SK-N-SH treated with all-trans-retinoic acid at 6 μM for 48 hours (cell line): ENCODE measurements around the gene INPP5E.
A peak's percentile ranks its signal among the peaks of the same experiment; 100 is the strongest.

Source experiments
- ATAC-seq: fragments of 200-7000 bp; cut with Tn5 transposase; 3 replicates; pipeline ENCODE4 v1.9.1; 2020; ENCODE audit warnings: mild to moderate bottlenecking, moderate library complexity
- ARNTL ChIP-seq: fragments of 450-650 bp; formaldehyde crosslinking; IDR thresholded peaks from 2 replicates; pipeline ENCODE4 v1.5.0; 2020; ENCODE audit warnings: low read depth, mild to moderate bottlenecking, moderate library complexity, borderline replicate concordance
- BACH2 ChIP-seq: fragments of 250-450 bp; sonication (Bioruptor Pico); IDR thresholded peaks from 2 replicates; pipeline ENCODE4 v1.9.0; 2021; ENCODE audit warnings: mild to moderate bottlenecking, borderline replicate concordance
- CSDC2 ChIP-seq: fragments of 250-450 bp; sonication (Bioruptor Pico); IDR thresholded peaks from 2 replicates; pipeline ENCODE4 v1.5.0; 2020; ENCODE audit warnings: mild to moderate bottlenecking, moderate library complexity
- ESRRG ChIP-seq: fragments of 250-450 bp; sonication (Bioruptor Pico); IDR thresholded peaks from 2 replicates; pipeline ENCODE4 v1.6.1; 2021; ENCODE audit warnings: mild to moderate bottlenecking
- GLIS3 ChIP-seq: fragments of 250-450 bp; sonication (Bioruptor Pico); IDR thresholded peaks from 2 replicates; pipeline ENCODE4 v1.5.0; 2020; ENCODE audit warnings: mild to moderate bottlenecking, moderate library complexity
- ISL1 ChIP-seq: fragments of 250-450 bp; sonication (Bioruptor Pico); IDR thresholded peaks from 2 replicates; pipeline ENCODE4 v2.1.2; 2022; ENCODE audit warnings: mild to moderate bottlenecking, moderate library complexity
- OSR1 ChIP-seq: fragments of 250-450 bp; sonication (Bioruptor Pico); IDR thresholded peaks from 2 replicates; pipeline ENCODE4 v1.8.0; 2022; ENCODE audit warnings: moderate library complexity, mild to moderate bottlenecking, inconsistent platforms
- PPARA ChIP-seq: fragments of 250-450 bp; sonication (Bioruptor Pico); IDR thresholded peaks from 2 replicates; pipeline ENCODE4 v1.5.0; 2020; ENCODE audit warnings: mild to moderate bottlenecking, borderline replicate concordance
- RARB ChIP-seq: fragments of 250-450 bp; sonication (Bioruptor Pico); IDR thresholded peaks from 2 replicates; pipeline ENCODE4 v1.8.0; 2021; ENCODE audit warnings: mild to moderate bottlenecking, moderate library complexity
- SNAI2 ChIP-seq: fragments of 250-450 bp; sonication (Bioruptor Pico); IDR thresholded peaks from 2 replicates; pipeline ENCODE4 v1.5.0; 2020; ENCODE audit warnings: mild to moderate bottlenecking, moderate library complexity
- TCF4 ChIP-seq: fragments of 250-450 bp; sonication (Bioruptor Pico); IDR thresholded peaks from 2 replicates; pipeline ENCODE4 v1.8.0; 2021; ENCODE audit warnings: mild to moderate bottlenecking, moderate library complexity, borderline replicate concordance
- TOX ChIP-seq: fragments of 250-450 bp; sonication (Bioruptor Pico); IDR thresholded peaks from 2 replicates; pipeline ENCODE4 v1.8.0; 2021; ENCODE audit warnings: mild to moderate bottlenecking, moderate library complexity, borderline replicate concordance
- ZC3H10 ChIP-seq: fragments of 250-450 bp; sonication (Bioruptor Pico); IDR thresholded peaks from 2 replicates; pipeline ENCODE4 v1.5.1; 2021; ENCODE audit warnings: mild to moderate bottlenecking, moderate library complexity
- ZFP30 ChIP-seq: fragments of 450-650 bp; formaldehyde crosslinking; IDR thresholded peaks from 2 replicates; pipeline ENCODE4 v1.5.0; 2022; ENCODE audit warnings: mild to moderate bottlenecking, moderate library complexity
- ZNF565 ChIP-seq: fragments of 450-650 bp; formaldehyde crosslinking; conservative IDR thresholded peaks from 2 replicates; pipeline ENCODE4 v1.5.0; 2020; ENCODE audit warnings: low read depth, mild to moderate bottlenecking, moderate library complexity
- ZNF70 ChIP-seq: fragments of 450-650 bp; formaldehyde crosslinking; IDR thresholded peaks from 2 replicates; pipeline ENCODE4 v1.5.0; 2020; ENCODE audit warnings: mild to moderate bottlenecking, moderate library complexity
- ZNF8 ChIP-seq: fragments of 450-650 bp; formaldehyde crosslinking; IDR thresholded peaks from 2 replicates; pipeline ENCODE4 v1.5.0; 2020; ENCODE audit warnings: mild to moderate bottlenecking, moderate library complexity
- TF ChIP-seq, protein P1 (sequence below): fragments of 250-450 bp; sonication (Bioruptor Pico); IDR thresholded peaks from 2 replicates; pipeline ENCODE4 v1.8.0; 2021; ENCODE audit warnings: low read depth, mild to moderate bottlenecking, moderate library complexity, borderline replicate concordance
- TF ChIP-seq, protein P2 (sequence below): fragments of 250-450 bp; sonication (Bioruptor Pico); IDR thresholded peaks from 2 replicates; pipeline ENCODE4 v1.8.0; 2020; ENCODE audit warnings: mild to moderate bottlenecking, moderate library complexity, borderline replicate concordance
- TF ChIP-seq, protein P3 (sequence below): fragments of 250-450 bp; sonication (Bioruptor Pico); IDR thresholded peaks from 2 replicates; pipeline ENCODE4 v1.5.1; 2021; ENCODE audit warnings: mild to moderate bottlenecking, moderate library complexity
- TF ChIP-seq, protein P4 (sequence below): fragments of 250-450 bp; sonication (Bioruptor Pico); IDR thresholded peaks from 2 replicates; pipeline ENCODE4 v1.5.1; 2020; ENCODE audit warnings: low read depth, mild to moderate bottlenecking, moderate library complexity
- TF ChIP-seq, protein P5 (sequence below): fragments of 250-450 bp; sonication (Bioruptor Pico); IDR thresholded peaks from 2 replicates; pipeline ENCODE4 v1.5.0; 2020; ENCODE audit warnings: mild to moderate bottlenecking, moderate library complexity

Gene INPP5E

DNA sequence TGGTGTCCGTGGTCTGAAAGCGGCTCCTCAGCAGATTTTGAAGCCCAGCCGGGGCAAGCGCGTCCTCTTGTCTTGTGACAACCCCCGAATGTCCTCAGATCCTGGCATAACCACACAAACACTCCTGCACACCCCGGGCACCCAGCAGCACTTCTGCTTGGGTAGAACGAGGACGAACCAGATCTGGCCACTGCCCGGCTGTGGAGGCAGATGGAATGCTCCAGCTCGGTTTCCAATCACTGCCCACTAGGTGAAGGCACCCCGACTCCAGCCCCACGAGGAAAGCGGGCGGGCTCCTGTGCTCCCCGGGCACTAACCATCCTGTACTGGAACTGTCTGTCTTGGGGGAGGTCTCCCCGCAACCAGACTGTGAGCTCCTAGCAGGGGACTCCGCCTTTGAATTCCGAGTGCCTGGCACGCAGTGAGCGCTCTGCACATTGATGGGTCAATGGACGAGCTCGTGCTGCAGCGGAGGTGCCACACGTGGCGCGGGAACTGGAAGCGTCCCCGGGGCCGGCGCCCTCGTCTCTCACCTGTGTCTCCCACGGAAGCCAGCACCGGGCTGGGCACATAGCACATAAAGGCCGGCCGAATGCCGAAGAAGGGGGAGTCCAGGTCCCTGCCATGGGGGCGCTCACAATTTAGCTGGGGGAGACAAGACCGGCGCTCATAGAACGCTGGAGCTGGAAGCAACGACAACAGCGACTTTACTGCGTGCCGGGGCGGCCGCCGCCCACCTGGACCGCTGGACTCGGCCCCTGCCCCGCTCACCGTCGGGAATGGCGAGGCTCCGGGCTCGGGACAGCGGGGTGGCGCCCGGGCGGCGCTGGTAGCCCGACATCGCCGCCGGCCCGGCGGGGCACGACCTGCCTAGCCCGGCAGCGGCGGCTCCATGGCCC lies 29.8 kb downstream of the INPP5E start:
- TF ChIP-seq ARNTL = no peak
- TF ChIP-seq ZFP30 (CRISPR knock-in tag) = no peak
- TF ChIP-seq, protein P1, sequence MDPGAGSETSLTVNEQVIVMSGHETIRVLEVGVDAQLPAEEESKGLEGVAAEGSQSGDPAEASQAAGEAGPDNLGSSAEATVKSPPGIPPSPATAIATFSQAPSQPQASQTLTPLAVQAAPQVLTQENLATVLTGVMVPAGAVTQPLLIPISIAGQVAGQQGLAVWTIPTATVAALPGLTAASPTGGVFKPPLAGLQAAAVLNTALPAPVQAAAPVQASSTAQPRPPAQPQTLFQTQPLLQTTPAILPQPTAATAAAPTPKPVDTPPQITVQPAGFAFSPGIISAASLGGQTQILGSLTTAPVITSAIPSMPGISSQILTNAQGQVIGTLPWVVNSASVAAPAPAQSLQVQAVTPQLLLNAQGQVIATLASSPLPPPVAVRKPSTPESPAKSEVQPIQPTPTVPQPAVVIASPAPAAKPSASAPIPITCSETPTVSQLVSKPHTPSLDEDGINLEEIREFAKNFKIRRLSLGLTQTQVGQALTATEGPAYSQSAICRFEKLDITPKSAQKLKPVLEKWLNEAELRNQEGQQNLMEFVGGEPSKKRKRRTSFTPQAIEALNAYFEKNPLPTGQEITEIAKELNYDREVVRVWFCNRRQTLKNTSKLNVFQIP (CRISPR knock-in tag) = no peak
- TF ChIP-seq RARB = no peak
- no peak for TF ChIP-seq PPARA (CRISPR knock-in tag)
- TF ChIP-seq, protein P2, sequence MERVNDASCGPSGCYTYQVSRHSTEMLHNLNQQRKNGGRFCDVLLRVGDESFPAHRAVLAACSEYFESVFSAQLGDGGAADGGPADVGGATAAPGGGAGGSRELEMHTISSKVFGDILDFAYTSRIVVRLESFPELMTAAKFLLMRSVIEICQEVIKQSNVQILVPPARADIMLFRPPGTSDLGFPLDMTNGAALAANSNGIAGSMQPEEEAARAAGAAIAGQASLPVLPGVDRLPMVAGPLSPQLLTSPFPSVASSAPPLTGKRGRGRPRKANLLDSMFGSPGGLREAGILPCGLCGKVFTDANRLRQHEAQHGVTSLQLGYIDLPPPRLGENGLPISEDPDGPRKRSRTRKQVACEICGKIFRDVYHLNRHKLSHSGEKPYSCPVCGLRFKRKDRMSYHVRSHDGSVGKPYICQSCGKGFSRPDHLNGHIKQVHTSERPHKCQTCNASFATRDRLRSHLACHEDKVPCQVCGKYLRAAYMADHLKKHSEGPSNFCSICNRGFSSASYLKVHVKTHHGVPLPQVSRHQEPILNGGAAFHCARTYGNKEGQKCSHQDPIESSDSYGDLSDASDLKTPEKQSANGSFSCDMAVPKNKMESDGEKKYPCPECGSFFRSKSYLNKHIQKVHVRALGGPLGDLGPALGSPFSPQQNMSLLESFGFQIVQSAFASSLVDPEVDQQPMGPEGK (CRISPR knock-in tag) = no peak
- no peak for TF ChIP-seq ZNF70 (CRISPR knock-in tag)
- no peak for TF ChIP-seq ZC3H10 (CRISPR knock-in tag)
- no peak for TF ChIP-seq SNAI2 (CRISPR knock-in tag)
- no peak for TF ChIP-seq TOX (CRISPR knock-in tag)
- TF ChIP-seq ISL1 = no peak
- TF ChIP-seq ZNF8 (CRISPR knock-in tag) = no peak
- TF ChIP-seq, protein P3, sequence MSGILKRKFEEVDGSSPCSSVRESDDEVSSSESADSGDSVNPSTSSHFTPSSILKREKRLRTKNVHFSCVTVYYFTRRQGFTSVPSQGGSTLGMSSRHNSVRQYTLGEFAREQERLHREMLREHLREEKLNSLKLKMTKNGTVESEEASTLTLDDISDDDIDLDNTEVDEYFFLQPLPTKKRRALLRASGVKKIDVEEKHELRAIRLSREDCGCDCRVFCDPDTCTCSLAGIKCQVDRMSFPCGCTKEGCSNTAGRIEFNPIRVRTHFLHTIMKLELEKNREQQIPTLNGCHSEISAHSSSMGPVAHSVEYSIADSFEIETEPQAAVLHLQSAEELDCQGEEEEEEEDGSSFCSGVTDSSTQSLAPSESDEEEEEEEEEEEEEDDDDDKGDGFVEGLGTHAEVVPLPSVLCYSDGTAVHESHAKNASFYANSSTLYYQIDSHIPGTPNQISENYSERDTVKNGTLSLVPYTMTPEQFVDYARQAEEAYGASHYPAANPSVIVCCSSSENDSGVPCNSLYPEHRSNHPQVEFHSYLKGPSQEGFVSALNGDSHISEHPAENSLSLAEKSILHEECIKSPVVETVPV (CRISPR knock-in tag) = no peak
- no peak for TF ChIP-seq BACH2 (CRISPR knock-in tag)
- no peak for TF ChIP-seq ZNF565
- TF ChIP-seq TCF4 (CRISPR knock-in tag) = no peak
- TF ChIP-seq OSR1 (CRISPR knock-in tag) = no peak
- TF ChIP-seq, protein P4, sequence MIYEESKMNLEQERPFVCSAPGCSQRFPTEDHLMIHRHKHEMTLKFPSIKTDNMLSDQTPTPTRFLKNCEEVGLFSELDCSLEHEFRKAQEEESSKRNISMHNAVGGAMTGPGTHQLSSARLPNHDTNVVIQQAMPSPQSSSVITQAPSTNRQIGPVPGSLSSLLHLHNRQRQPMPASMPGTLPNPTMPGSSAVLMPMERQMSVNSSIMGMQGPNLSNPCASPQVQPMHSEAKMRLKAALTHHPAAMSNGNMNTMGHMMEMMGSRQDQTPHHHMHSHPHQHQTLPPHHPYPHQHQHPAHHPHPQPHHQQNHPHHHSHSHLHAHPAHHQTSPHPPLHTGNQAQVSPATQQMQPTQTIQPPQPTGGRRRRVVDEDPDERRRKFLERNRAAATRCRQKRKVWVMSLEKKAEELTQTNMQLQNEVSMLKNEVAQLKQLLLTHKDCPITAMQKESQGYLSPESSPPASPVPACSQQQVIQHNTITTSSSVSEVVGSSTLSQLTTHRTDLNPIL = no peak
- no peak for TF ChIP-seq CSDC2 (CRISPR knock-in tag)
- peak; percentile 71 for ATAC-seq

DNA sequence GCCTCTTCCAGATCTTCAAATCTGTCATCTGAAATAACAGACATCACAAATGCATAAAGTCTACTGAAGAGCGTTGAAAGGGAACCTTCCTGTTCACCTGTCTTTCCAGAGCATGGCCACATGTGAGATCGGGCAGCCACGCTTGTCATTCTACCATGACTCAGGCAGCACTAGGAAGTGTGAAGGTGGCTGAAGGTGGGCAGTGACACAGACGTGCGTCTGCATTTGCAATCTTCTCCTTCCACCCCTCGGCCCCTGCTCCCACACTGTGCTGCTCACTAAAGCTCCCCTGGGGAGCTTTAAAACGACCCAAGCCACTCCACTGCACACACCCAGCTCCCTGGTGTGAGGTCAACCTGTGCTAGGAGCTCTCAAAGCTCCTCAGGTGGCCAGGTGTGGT lies 31.7 kb downstream of the INPP5E start:
- ATAC-seq = no peak

More for the DNA sequence above, 31.7 kb downstream of the INPP5E start:
- TF ChIP-seq TOX (CRISPR knock-in tag) = no peak
- TF ChIP-seq SNAI2 (CRISPR knock-in tag) = no peak
- TF ChIP-seq ZNF70 (CRISPR knock-in tag) = no peak
- TF ChIP-seq ARNTL = no peak
- TF ChIP-seq, protein P5, sequence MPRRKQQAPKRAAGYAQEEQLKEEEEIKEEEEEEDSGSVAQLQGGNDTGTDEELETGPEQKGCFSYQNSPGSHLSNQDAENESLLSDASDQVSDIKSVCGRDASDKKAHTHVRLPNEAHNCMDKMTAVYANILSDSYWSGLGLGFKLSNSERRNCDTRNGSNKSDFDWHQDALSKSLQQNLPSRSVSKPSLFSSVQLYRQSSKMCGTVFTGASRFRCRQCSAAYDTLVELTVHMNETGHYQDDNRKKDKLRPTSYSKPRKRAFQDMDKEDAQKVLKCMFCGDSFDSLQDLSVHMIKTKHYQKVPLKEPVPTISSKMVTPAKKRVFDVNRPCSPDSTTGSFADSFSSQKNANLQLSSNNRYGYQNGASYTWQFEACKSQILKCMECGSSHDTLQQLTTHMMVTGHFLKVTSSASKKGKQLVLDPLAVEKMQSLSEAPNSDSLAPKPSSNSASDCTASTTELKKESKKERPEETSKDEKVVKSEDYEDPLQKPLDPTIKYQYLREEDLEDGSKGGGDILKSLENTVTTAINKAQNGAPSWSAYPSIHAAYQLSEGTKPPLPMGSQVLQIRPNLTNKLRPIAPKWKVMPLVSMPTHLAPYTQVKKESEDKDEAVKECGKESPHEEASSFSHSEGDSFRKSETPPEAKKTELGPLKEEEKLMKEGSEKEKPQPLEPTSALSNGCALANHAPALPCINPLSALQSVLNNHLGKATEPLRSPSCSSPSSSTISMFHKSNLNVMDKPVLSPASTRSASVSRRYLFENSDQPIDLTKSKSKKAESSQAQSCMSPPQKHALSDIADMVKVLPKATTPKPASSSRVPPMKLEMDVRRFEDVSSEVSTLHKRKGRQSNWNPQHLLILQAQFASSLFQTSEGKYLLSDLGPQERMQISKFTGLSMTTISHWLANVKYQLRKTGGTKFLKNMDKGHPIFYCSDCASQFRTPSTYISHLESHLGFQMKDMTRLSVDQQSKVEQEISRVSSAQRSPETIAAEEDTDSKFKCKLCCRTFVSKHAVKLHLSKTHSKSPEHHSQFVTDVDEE = no peak
- TF ChIP-seq BACH2 (CRISPR knock-in tag) = no peak
- no peak for TF ChIP-seq RARB
- TF ChIP-seq GLIS3 (CRISPR knock-in tag) = no peak
- no peak for TF ChIP-seq ZFP30 (CRISPR knock-in tag)
- TF ChIP-seq TCF4 (CRISPR knock-in tag) = no peak
- TF ChIP-seq ESRRG (CRISPR knock-in tag) = no peak
- no peak for TF ChIP-seq ISL1
- no peak for TF ChIP-seq ZNF8 (CRISPR knock-in tag)
- TF ChIP-seq, protein P2 (CRISPR knock-in tag) = no peak
- TF ChIP-seq CSDC2 (CRISPR knock-in tag) = no peak
- no peak for TF ChIP-seq ZNF565
- TF ChIP-seq, protein P4 = no peak
- TF ChIP-seq, protein P1 (CRISPR knock-in tag) = no peak
- TF ChIP-seq PPARA (CRISPR knock-in tag) = no peak
